Stimulated activated CD4-positive, alpha-beta T cell treated with anti-CD3 and anti-CD28 coated beads, Interleukin-2, amount 100 ng/mL, for 24 hours (primary cell): ENCODE results near the gene ABCG1.

Source experiments
- DNase-seq, 2 donors: peaks; one replicate each; pipeline ENCODE4 v3.0.0-alpha.2; 2020

Gene ABCG1

GRCh38 chr21:42272984-42273600 lies 54.2 kb downstream of the ABCG1 start:
- DNase-seq = no peak

GRCh38 chr21:42276076-42276475 lies 57.1 kb downstream of the ABCG1 start:
- DNase-seq = no peak

- DNase-seq = no peak
Measured at GRCh38 chr21:42276526-42277154, 57.7 kb downstream of the ABCG1 start.

- no peak for DNase-seq
Measured at GRCh38 chr21:42277593-42277992, 58.7 kb downstream of the ABCG1 start.

- no peak for DNase-seq
Measured at GRCh38 chr21:42278451-42279149, 59.7 kb downstream of the ABCG1 start.

- DNase-seq = no peak
Measured at GRCh38 chr21:42279341-42279871, 60.5 kb downstream of the ABCG1 start.

GRCh38 chr21:42279888-42280287 lies 60.9 kb downstream of the ABCG1 start:
- no peak for DNase-seq

GRCh38 chr21:42280356-42281180 lies 61.6 kb downstream of the ABCG1 start:
- DNase-seq = no peak

GRCh38 chr21:42281181-42281680 lies 62.3 kb downstream of the ABCG1 start:
- no peak for DNase-seq

GRCh38 chr21:42282021-42282420 lies 63.1 kb downstream of the ABCG1 start:
- no peak for DNase-seq

- no peak for DNase-seq
Measured at GRCh38 chr21:42282715-42283114, 63.8 kb downstream of the ABCG1 start.

- no peak for DNase-seq
Measured at GRCh38 chr21:42285569-42286245, 66.8 kb downstream of the ABCG1 start.

- no peak for DNase-seq
Measured at GRCh38 chr21:42286416-42286815, 67.5 kb downstream of the ABCG1 start.

GRCh38 chr21:42287193-42288083 lies 68.5 kb downstream of the ABCG1 start:
- no peak for DNase-seq

GRCh38 chr21:42288962-42289361 lies 70.0 kb downstream of the ABCG1 start:
- DNase-seq = no peak

GRCh38 chr21:42289926-42290325 lies 71.0 kb downstream of the ABCG1 start:
- DNase-seq = no peak

- no peak for DNase-seq
Measured at GRCh38 chr21:42290505-42290904, 71.6 kb downstream of the ABCG1 start.

GRCh38 chr21:42291003-42291750 lies 72.2 kb downstream of the ABCG1 start:
- DNase-seq = no peak

- no peak for DNase-seq
Measured at GRCh38 chr21:42291751-42292562, 73.0 kb downstream of the ABCG1 start.
